ENCODE measurements around the gene OR12D3. TPM values are rescaled to one million over a fixed set of nuclear protein-coding genes. Genes with fewer than 3 reads are reported as not detected.

The OR12D3 gene
- polyA plus RNA-seq (2011; rRNA removed) = not detected in 2 replicates
- polyA plus RNA-seq (2012; cell fraction: cytosol; rRNA removed) = not detected in 2 replicates
- polyA plus RNA-seq (2012; cell fraction: nucleus; rRNA removed) = not detected in 2 replicates
- polyA plus RNA-seq (2017; fragmentation: RNase III; extraction: RNeasy Plus Mini Kit Qiagen cat#74134 plus additional on column Dnase treatment) = not detected in 3 replicates
- not detected in 2 replicates for polyA minus RNA-seq (2011; rRNA and poly(A)+ RNA removed)

GRCh38 chr6:29375191-29375590 is at the start of gene OR12D3:
OR12D3 (minus strand) TSS chr6:29375291; CDS start chr6:29375287, 4 bp downstream.
- ChIA-PET POLR2A (no interaction called here), CTCF (interaction anchor here (0.8 to 2.1 kb wide), 2 partner anchors 213 to 219 kb away, joined by 3 to 7 read pairs; no protein-coding TSS in a partner anchor)
- no peak for DNase-seq (ENCODE audit: low read depth in 1 of 2, low spot score in 1 of 2)
- H3K27ac ChIP-seq = no peak within 1 kb of the TSS
- H3K9me3 ChIP-seq = no peaks in the 10 kb centered on the region
- TF ChIP-seq ZSCAN20 (CRISPR knock-in tag; IDR thresholded peaks at IDR 0.05) (no peak), NPAS2 (CRISPR knock-in tag; IDR thresholded peaks at IDR 0.05; ENCODE audit: borderline replicate concordance) (no peak), CHD4 (IDR thresholded peaks at IDR 0.05; ENCODE audit: borderline replicate concordance) (no peak), RFX5 (IDR thresholded peaks at IDR 0.05) (no peak), ZC3H11A (IDR thresholded peaks at IDR 0.05) (no peak), RAD21 (conservative IDR thresholded peaks at IDR 0.05 in 1 of 2, IDR thresholded peaks at IDR 0.05 in 1 of 2) (no peak), ZFP36 (IDR thresholded peaks at IDR 0.05; ENCODE audit: borderline replicate concordance, partially characterized antibody) (no peak), CHD2 (IDR thresholded peaks at IDR 0.05; ENCODE audit: low read length, partially characterized antibody) (no peak), JUNB (IDR thresholded peaks at IDR 0.05) (no peak), FOXS1 (CRISPR knock-in tag; IDR thresholded peaks at IDR 0.05) (no peak), TP53 (CRISPR knock-in tag; IDR thresholded peaks at IDR 0.05) (no peak)
- FAIRE-seq = no peak
- no peak for ATAC-seq
- H3K4me1 ChIP-seq = no peaks in the 10 kb centered on the region
- H3K4me2 ChIP-seq = no peak within 1 kb of the TSS
- WGBS (ENCODE audit: missing lambda C conversion rate) = 31% methylated on average over 1 of the region's 1 CpG
- no peak within 1 kb of the TSS for H3K4me3 ChIP-seq

GRCh38 chr6:29424575-29424974 is 49.5 kb upstream of the OR12D3 start:
- Histone ChIP-seq H3K27ac (no peak overlapping the region), H3K4me2 (no peak overlapping the region), H3K9me3 (no peaks in the 10 kb centered on the region), H3K4me1 (no peaks in the 10 kb centered on the region), H3K4me3 (no peak overlapping the region)
- CTCF ChIA-PET = no interaction called here
- no peak for ATAC-seq
- no peak for DNase-seq (ENCODE audit: low read depth in 1 of 2, low spot score in 1 of 2)
- POLR2A ChIA-PET = no interaction called here
- FAIRE-seq = no peak
- 0% methylated on average over 2 of the region's 2 CpGs for WGBS (ENCODE audit: missing lambda C conversion rate)
- no peak for TF ChIP-seq GATA3 (IDR thresholded peaks at IDR 0.05; ENCODE audit: borderline replicate concordance)

GRCh38 chr6:29424168-29424567 is 49.1 kb upstream of the OR12D3 start:
- CTCF ChIA-PET = no interaction called here
- H3K9me3 ChIP-seq = no peaks in the 10 kb centered on the region
- H3K4me1 ChIP-seq = no peaks in the 10 kb centered on the region
- ATAC-seq (no peak), DNase-seq (ENCODE audit: low read depth in 1 of 2, low spot score in 1 of 2) (no peak), FAIRE-seq (no peak)
- H3K27ac ChIP-seq = no peak overlapping the region
- H3K4me3 ChIP-seq = no peak overlapping the region
- TF ChIP-seq MAZ (IDR thresholded peaks at IDR 0.05; ENCODE audit: borderline replicate concordance, low read depth, low read length) (no peak), EHMT2 (IDR thresholded peaks at IDR 0.05; ENCODE audit: low read depth) (no peak), RARB (CRISPR knock-in tag; IDR thresholded peaks at IDR 0.05) (no peak), MYC (IDR thresholded peaks at IDR 0.05; ENCODE audit: borderline replicate concordance, low read length) (no peak)
- POLR2A ChIA-PET = no interaction called here
- WGBS (ENCODE audit: missing lambda C conversion rate) = 2% methylated on average over 2 of the region's 2 CpGs
- H3K4me2 ChIP-seq = no peak overlapping the region

GRCh38 chr6:29419516-29419915 is 44.4 kb upstream of the OR12D3 start:
- WGBS (ENCODE audit: missing lambda C conversion rate) = 4% methylated on average over 3 of the region's 3 CpGs
- Histone ChIP-seq H3K27ac (no peak overlapping the region), H3K4me2 (no peak overlapping the region), H3K9me3 (no peaks in the 10 kb centered on the region), H3K4me1 (no peaks in the 10 kb centered on the region), H3K4me3 (no peak overlapping the region)
- FAIRE-seq (no peak), DNase-seq (ENCODE audit: low read depth in 1 of 2, low spot score in 1 of 2) (no peak), ATAC-seq (no peak)
- no peak for TF ChIP-seq E2F6 (IDR thresholded peaks at IDR 0.05; ENCODE audit: borderline replicate concordance, low read depth)
- no peak for TF ChIP-seq SREBF2 (IDR thresholded peaks at IDR 0.05)
- no peak for TF ChIP-seq RAD21 (conservative IDR thresholded peaks at IDR 0.05 in 1 of 2, IDR thresholded peaks at IDR 0.05 in 1 of 2)
- TF ChIP-seq KDM1A (IDR thresholded peaks at IDR 0.05; ENCODE audit: low read depth) = no peak
- TF ChIP-seq FOSB (CRISPR knock-in tag; IDR thresholded peaks at IDR 0.05) = no peak
- TF ChIP-seq USF2 (IDR thresholded peaks at IDR 0.05) = no peak
- no peak for TF ChIP-seq MAFK (IDR thresholded peaks at IDR 0.05; ENCODE audit: partially characterized antibody)
- no peak for TF ChIP-seq POLR2AphosphoS2 (conservative IDR thresholded peaks at IDR 0.05; ENCODE audit: low read length)
- TF ChIP-seq NFE2L2 (conservative IDR thresholded peaks at IDR 0.05; ENCODE audit: low read length) = no peak
- POLR2A ChIA-PET = no interaction called here
- CTCF ChIA-PET = no interaction called here

All from A549 (cell line).